HepG2 (cell line): ENCODE measurements around the gene PGPEP1. TPM values are rescaled to one million over a fixed set of nuclear protein-coding genes. Genes with fewer than 3 reads are reported as not detected.

Experiments used
- ATF7-NPFF ChIP-seq: sonication (generic); formaldehyde crosslinking; IDR thresholded peaks from 2 replicates; pipeline ENCODE4 v1.8.1; 2023; ENCODE audit warnings: mild to moderate bottlenecking, low read depth, missing genetic modification reagents, moderate library complexity
- FOXA1 ChIP-seq, 2 experiments: fragments of 450-650 bp in 1 of 2; sonication (generic) in 1 of 2; formaldehyde crosslinking in 1 of 2; IDR thresholded peaks; 2 replicates each; pipeline versions ENCODE4 v1.4.0 to v1.6.1; 2016 to 2020; ENCODE audit warnings: missing genetic modification reagents in 1 of 2
- FOXC1 ChIP-seq: sonication (generic); formaldehyde crosslinking; IDR thresholded peaks from 2 replicates; pipeline ENCODE4 v1.8.0; 2022; ENCODE audit warnings: mild to moderate bottlenecking, missing genetic modification reagents, borderline replicate concordance
- GTF2F1 ChIP-seq: fragments of 150-350 bp; IDR thresholded peaks from 2 replicates; pipeline ENCODE4 v1.6.1; 2014; ENCODE audit warnings: low read length
- HDAC1 ChIP-seq: sonication (generic); formaldehyde crosslinking; IDR thresholded peaks from 2 replicates; pipeline ENCODE4 v1.5.1; 2020; ENCODE audit warnings: mild to moderate bottlenecking, missing genetic modification reagents
- IKZF4 ChIP-seq: sonication (generic); formaldehyde crosslinking; IDR thresholded peaks from 2 replicates; pipeline ENCODE4 v1.5.1; 2020; ENCODE audit warnings: borderline replicate concordance, mild to moderate bottlenecking, low read depth, missing genetic modification reagents; ENCODE audit errors: not compliant biosample characterization
- NPAS2 ChIP-seq: sonication (generic); formaldehyde crosslinking; IDR thresholded peaks from 2 replicates; pipeline ENCODE4 v1.8.0; 2022; ENCODE audit warnings: mild to moderate bottlenecking, missing genetic modification reagents, borderline replicate concordance
- NR2C2 ChIP-seq: sonication (generic); formaldehyde crosslinking; IDR thresholded peaks from 2 replicates; pipeline ENCODE4 v1.4.0; 2020; ENCODE audit warnings: missing genetic modification reagents, mild to moderate bottlenecking, moderate library complexity, borderline replicate concordance
- SPEN ChIP-seq: sonication (generic); formaldehyde crosslinking; IDR thresholded peaks from 2 replicates; pipeline ENCODE4 v1.5.1; 2020; ENCODE audit warnings: low read depth, mild to moderate bottlenecking, missing genetic modification reagents
- TARDBP ChIP-seq: sonication (generic); formaldehyde crosslinking; IDR thresholded peaks from 2 replicates; pipeline ENCODE4 v1.8.0; 2022; ENCODE audit warnings: mild to moderate bottlenecking, missing genetic modification reagents
- TBP ChIP-seq: sonication (generic); formaldehyde crosslinking; IDR thresholded peaks from 2 replicates; pipeline ENCODE4 v1.5.0; 2020; ENCODE audit warnings: missing genetic modification reagents
- XBP1 ChIP-seq: sonication (generic); formaldehyde crosslinking; IDR thresholded peaks from 2 replicates; pipeline ENCODE4 v1.5.0; 2020; ENCODE audit warnings: missing genetic modification reagents
- ZNF326 ChIP-seq: sonication (generic); formaldehyde crosslinking; IDR thresholded peaks from 2 replicates; pipeline ENCODE4 v1.4.0; 2020; ENCODE audit warnings: missing genetic modification reagents, borderline replicate concordance
- polyA plus RNA-seq, 8 experiments: library from polyadenylated mRNA; depleted of rRNA in 3 of 8; stranded (reverse) in 7 of 8; unstranded in 1 of 8; fragments of >200 nt; fragmentation: Illumina TruSeq in 4 of 8; extraction: Trizol in 4 of 8; gene quantifications; 2 replicates each; pipeline versions ENCODE4 v1.2.1 to v1.2.3, GENCODE V29; 2011 to 2016; ENCODE audit warnings: low read depth in 4 of 8, missing spikeins in 1 of 8, mixed read lengths in 1 of 8; ENCODE audit not compliant: insufficient read depth in 1 of 8
- total RNA-seq, 5 experiments: library from RNA; depleted of rRNA; stranded (reverse); fragments of >200 nt; fragmentation: Illumina TruSeq; extraction: Trizol; gene quantifications; 2 replicates each; pipeline ENCODE4 v1.2.3, GENCODE V29; 2016; ENCODE audit warnings: low read depth in 1 of 5
- TF ChIP-seq, protein P1 (sequence below): sonication (generic); formaldehyde crosslinking; IDR thresholded peaks from 2 replicates; pipeline ENCODE4 v1.4.0; 2020; ENCODE audit warnings: missing genetic modification reagents
- TF ChIP-seq, protein P2 (sequence below): sonication (generic); formaldehyde crosslinking; IDR thresholded peaks from 2 replicates; pipeline ENCODE4 v1.4.0; 2020; ENCODE audit warnings: missing genetic modification reagents
- TF ChIP-seq, protein P3 (sequence below): sonication (generic); formaldehyde crosslinking; IDR thresholded peaks from 2 replicates; pipeline ENCODE4 v1.4.0; 2020; ENCODE audit warnings: missing genetic modification reagents
- TF ChIP-seq, protein P4 (sequence below): sonication (generic); formaldehyde crosslinking; IDR thresholded peaks from 2 replicates; pipeline ENCODE4 v1.5.1; 2020; ENCODE audit warnings: missing genetic modification reagents, mild to moderate bottlenecking, borderline replicate concordance

PGPEP1 gene
- total and polyA plus RNA-seq, 2 of the 13 experiments (the other 11 are each of a cell fraction or from before 2014, with no cell fraction given), result 53.1 to 56.6 TPM

DNA sequence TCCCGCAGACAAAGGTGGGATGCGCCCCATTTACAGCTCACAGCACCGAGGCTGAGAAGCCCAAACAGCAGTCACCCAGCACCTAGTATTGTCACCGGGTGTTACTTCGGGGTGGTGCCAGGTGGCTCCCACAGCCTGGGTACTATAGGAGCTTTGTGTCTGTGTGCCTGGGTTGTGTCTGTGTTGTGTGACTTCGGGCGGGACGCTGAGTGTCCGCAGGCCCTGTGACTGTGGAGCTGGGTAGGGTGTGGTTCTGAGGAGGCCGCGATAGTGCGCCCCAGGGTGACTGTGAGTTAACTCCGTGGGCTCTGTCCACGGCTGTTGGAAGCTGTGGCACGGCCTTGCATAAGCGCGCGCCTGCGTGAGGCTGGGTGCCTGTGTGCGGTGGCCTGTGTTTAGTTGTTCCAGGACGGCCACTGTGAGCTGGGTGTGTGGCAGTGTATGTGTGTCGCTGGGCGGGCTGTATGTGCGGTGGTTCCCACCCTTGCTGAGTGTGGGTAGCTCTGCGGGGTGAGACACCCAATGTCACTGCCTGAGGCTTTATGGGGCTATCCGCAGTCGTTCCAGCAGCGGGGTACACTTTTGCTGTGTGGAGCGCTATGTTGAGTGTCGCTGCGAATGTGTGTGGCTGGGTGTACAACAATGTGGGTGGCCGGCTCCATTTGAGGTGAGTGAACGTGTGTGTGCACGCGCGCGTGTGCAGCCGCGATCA lies 78.2 kb downstream of the PGPEP1 start (continued):
- TF ChIP-seq NPAS2 (CRISPR knock-in tag) (no peak), IKZF4 (CRISPR knock-in tag) (peak; percentile 53), ZNF326 (CRISPR knock-in tag) (no peak), GTF2F1 (no peak), FOXC1 (CRISPR knock-in tag) (0 out of 2 replicates have a peak, but pooled peaks have one; percentile 26), TARDBP (CRISPR knock-in tag) (0 out of 2 replicates have a peak, but pooled peaks have one; percentile 35), SPEN (CRISPR knock-in tag) (0 out of 2 replicates have a peak, but pooled peaks have one; percentile 21), HDAC1 (peak; percentile 11; the same call in 1 of the 2 replicates), NR2C2 (CRISPR knock-in tag) (no peak), TBP (CRISPR knock-in tag) (no peak), FOXA1 (IDR thresholded peaks at IDR 0.05) (no peak), FOXA1 (CRISPR knock-in tag; IDR thresholded peaks at IDR 0.05) (0 out of 2 replicates have a peak, but pooled peaks have one; percentile 6), XBP1 (CRISPR knock-in tag) (no peak), ATF7-NPFF (CRISPR knock-in tag) (no peak; the same call in 1 of the 2 replicates)
- TF ChIP-seq, protein P1, sequence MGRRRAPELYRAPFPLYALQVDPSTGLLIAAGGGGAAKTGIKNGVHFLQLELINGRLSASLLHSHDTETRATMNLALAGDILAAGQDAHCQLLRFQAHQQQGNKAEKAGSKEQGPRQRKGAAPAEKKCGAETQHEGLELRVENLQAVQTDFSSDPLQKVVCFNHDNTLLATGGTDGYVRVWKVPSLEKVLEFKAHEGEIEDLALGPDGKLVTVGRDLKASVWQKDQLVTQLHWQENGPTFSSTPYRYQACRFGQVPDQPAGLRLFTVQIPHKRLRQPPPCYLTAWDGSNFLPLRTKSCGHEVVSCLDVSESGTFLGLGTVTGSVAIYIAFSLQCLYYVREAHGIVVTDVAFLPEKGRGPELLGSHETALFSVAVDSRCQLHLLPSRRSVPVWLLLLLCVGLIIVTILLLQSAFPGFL (CRISPR knock-in tag), result no peak
- TF ChIP-seq, protein P2, sequence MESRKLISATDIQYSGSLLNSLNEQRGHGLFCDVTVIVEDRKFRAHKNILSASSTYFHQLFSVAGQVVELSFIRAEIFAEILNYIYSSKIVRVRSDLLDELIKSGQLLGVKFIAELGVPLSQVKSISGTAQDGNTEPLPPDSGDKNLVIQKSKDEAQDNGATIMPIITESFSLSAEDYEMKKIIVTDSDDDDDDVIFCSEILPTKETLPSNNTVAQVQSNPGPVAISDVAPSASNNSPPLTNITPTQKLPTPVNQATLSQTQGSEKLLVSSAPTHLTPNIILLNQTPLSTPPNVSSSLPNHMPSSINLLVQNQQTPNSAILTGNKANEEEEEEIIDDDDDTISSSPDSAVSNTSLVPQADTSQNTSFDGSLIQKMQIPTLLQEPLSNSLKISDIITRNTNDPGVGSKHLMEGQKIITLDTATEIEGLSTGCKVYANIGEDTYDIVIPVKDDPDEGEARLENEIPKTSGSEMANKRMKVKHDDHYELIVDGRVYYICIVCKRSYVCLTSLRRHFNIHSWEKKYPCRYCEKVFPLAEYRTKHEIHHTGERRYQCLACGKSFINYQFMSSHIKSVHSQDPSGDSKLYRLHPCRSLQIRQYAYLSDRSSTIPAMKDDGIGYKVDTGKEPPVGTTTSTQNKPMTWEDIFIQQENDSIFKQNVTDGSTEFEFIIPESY, result no peak
- TF ChIP-seq, protein P3, sequence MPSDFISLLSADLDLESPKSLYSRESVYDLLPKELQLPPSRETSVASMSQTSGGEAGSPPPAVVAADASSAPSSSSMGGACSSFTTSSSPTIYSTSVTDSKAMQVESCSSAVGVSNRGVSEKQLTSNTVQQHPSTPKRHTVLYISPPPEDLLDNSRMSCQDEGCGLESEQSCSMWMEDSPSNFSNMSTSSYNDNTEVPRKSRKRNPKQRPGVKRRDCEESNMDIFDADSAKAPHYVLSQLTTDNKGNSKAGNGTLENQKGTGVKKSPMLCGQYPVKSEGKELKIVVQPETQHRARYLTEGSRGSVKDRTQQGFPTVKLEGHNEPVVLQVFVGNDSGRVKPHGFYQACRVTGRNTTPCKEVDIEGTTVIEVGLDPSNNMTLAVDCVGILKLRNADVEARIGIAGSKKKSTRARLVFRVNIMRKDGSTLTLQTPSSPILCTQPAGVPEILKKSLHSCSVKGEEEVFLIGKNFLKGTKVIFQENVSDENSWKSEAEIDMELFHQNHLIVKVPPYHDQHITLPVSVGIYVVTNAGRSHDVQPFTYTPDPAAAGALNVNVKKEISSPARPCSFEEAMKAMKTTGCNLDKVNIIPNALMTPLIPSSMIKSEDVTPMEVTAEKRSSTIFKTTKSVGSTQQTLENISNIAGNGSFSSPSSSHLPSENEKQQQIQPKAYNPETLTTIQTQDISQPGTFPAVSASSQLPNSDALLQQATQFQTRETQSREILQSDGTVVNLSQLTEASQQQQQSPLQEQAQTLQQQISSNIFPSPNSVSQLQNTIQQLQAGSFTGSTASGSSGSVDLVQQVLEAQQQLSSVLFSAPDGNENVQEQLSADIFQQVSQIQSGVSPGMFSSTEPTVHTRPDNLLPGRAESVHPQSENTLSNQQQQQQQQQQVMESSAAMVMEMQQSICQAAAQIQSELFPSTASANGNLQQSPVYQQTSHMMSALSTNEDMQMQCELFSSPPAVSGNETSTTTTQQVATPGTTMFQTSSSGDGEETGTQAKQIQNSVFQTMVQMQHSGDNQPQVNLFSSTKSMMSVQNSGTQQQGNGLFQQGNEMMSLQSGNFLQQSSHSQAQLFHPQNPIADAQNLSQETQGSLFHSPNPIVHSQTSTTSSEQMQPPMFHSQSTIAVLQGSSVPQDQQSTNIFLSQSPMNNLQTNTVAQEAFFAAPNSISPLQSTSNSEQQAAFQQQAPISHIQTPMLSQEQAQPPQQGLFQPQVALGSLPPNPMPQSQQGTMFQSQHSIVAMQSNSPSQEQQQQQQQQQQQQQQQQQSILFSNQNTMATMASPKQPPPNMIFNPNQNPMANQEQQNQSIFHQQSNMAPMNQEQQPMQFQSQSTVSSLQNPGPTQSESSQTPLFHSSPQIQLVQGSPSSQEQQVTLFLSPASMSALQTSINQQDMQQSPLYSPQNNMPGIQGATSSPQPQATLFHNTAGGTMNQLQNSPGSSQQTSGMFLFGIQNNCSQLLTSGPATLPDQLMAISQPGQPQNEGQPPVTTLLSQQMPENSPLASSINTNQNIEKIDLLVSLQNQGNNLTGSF (CRISPR knock-in tag), result 0 out of 2 replicates have a peak, but pooled peaks have one; percentile 39
- TF ChIP-seq, protein P4, sequence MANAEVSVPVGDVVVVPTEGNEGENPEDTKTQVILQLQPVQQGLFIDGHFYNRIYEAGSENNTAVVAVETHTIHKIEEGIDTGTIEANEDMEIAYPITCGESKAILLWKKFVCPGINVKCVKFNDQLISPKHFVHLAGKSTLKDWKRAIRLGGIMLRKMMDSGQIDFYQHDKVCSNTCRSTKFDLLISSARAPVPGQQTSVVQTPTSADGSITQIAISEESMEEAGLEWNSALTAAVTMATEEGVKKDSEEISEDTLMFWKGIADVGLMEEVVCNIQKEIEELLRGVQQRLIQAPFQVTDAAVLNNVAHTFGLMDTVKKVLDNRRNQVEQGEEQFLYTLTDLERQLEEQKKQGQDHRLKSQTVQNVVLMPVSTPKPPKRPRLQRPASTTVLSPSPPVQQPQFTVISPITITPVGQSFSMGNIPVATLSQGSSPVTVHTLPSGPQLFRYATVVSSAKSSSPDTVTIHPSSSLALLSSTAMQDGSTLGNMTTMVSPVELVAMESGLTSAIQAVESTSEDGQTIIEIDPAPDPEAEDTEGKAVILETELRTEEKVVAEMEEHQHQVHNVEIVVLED (CRISPR knock-in tag), result no peak; the same call in 1 of the 2 replicates
